Activated CD4-positive, CD25-positive, alpha-beta regulatory T cell treated with anti-CD3 and anti-CD28 coated beads, Interleukin-2, amount 50 U/mL, for 16 hours (primary cell): ENCODE measurements around the gene MAP1LC3A.
A peak's percentile ranks its signal among the peaks of the same experiment; 100 is the strongest.
"Not testable (repeated sequence)": the region's sequence is repeated elsewhere in the genome, so short reads cannot be mapped to it uniquely, and the experiment has no call there.

ENCODE experiments used
- DNase-seq: peaks from one replicate; pipeline ENCODE4 v3.0.0-alpha.2; 2020; ENCODE audit warnings: low read depth, low spot score

Gene MAP1LC3A

DNA sequence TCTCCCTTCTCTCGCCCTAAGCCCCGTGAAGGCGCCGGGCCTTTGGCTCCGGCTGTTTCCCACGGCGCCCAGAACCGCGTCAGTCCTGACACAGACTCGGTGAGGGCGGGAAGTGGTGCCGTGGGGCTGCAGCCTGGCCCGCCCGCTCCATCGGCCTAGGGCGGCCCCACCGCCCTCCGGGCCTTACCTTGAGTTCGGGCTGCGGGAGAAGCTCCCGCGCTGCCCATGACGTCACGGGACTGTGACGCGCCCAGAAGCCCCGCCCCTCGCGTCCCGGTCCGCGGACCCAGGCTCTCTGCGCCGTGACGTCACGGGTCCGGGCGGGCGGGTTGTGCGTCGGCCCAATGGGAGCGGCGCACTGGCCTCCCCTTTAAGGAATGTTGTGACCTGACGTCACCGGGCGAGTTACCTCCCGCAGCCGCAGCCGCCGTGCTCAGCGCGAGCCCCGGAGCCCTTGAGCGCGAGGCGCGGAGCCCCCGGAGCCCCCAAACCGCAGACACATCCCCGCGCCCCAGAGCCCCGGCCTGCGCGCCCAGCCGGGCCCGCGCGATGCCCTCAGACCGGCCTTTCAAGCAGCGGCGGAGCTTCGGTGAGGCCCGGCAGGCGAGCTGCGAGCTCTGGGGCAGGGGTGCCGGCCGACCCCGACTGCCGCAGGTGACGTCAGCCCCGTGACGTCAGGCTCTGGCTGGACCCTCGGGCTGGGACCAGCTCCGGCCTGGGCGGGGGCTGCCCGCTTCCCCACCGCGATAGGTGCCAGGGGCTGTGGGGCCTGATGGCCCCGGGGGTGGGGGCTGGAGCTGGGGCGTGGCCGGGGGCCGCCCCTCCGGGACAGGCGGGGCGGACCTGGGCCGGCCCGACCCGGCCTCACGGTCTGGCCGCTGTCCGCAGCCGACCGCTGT is at the start of gene MAP1LC3A:
TSS of gene MAP1LC3A (plus strand) at position 399 of the 899 bp plus-strand sequence. CDS start at position 550, 151 bp downstream.
- DNase-seq: peak; percentile 91

DNA sequence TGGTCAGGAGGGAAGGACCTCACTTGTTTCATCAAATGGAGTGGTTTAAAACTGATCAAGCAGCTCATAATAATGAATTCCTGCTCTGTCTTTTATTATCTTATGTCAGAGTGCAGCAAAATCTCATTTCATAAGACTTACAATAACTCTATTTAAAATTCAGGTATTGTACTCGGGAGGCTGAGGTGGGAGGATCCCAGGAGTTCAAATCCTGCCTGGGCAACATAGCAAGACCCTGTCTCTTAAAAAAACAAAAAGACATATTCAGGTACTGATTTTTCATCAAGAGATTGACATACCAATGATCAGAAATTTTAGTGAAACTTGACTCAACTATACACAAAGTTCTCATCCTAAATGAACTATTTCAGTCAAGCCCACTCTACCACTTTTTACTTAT is 47.9 kb upstream of the MAP1LC3A start:
- DNase-seq: no peak

DNA sequence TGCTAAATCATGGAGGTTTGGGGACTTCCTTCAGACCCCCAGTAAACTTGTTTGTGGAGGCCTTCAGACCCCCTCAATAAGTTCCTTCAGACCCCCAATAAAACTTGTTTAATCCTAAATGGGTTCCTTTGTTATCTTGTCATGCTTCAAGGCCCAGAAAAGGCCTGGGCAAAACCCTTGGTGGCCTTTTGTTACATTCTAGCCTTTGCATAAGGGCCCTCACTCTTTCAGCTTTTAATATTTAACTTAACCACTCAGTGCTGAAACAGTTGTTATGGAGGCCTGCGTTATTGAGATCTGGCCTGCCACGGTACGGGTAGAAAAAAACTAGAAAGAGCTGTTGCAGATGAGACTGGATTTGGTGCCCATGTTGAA is 46.6 kb upstream of the MAP1LC3A start:
- DNase-seq: no peak

DNA sequence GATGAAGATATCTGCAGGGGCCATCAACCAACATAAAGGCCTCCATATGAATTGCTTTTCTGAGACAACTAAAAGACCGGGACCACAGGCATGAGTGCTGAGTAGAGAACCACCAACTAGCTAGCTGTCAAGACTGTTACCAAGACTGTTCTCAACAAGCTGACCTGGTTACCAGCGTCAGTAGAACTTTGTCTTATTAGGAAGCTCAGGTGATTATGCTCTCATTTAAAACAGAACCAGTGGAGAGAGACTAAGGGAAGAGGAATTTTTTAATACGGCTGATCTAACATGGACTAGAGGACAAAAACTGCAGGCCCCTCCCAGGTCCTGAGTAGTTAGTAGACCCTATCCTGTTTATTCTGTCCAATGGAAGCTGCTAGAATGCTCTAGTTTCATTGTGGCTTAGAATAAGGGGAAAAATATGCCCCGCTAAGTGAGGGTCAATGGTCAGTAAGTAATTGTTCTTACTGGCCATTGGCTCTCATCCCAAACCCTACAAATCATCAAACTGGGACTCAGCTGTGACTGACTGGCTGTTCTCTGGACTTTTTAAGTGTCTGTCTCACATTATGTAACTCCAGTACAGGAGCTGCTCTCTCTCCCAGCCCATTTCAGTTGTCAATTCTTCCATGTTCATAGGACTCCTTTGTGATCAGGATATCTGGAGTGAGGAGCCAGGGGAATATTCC is 46.1 kb upstream of the MAP1LC3A start:
- DNase-seq: no peak

DNA sequence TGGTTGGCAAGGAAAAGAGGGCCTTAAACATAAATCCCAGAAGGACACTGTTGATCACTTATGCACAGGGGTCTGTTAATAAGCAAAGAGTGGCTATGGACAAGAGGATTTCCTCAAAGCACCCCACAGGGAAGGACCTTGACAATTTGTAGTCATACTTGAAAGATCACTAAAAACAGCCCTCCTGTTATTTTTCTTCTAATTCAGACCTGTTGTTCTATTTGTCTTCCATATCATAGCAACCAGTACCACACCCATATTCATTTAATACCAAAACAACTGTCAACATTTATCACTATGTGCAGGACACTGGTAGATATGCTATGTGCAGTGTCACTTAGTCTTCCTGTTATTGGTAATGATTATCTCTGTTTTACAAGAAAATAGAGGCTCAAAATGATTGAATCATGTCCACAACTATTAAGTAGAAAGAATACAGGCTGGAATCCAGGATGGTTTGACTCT is 45.5 kb upstream of the MAP1LC3A start:
- no peak for DNase-seq

DNA sequence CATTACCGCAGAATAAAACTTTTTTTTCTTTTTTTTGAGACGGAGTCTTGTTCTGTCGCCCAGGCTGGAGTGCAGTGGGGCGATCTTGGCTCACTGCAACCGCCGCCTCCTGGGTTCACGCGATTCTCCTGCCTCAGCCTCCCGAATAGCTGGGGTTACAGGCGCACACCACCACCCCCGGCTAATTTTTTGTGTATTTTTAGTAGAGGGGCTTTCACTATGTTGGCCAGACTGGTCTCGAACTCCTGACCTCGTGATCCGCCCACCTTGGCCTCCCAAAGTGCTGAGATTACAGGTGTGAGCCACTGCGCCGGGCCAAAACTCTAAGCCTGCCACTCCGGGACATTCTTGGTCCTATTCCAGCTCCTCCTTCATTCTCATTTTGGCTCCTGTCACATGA is 44.5 kb upstream of the MAP1LC3A start:
- DNase-seq: not testable (repeated sequence)

DNA sequence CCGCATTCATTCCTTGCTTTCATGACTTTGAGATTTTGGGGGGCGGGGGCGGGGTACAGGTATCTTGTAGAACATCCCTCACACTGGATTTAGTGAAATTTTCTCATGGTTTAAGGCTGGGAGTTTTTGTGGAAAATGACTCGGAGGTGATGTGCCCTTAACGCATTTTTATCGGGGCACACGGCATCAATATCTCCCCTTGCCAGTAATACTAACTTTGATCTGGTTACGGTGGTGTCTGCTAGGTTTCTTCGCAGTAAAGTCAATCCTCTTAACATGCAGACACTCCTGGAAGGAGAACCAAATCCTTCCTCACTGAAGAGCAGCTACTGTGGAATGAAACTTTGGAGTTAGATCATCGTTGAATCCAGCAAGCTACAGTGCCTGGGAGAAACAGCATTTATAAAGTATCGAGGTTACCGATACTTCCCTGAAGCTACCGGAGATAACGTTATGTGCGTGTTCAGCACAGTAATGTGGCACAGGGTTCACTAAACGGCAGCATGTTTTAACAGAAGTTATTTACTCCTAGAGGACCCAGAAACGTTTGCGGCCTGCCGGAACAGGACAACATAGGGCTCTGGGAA is 43.5 kb upstream of the MAP1LC3A start:
- DNase-seq: no peak

DNA sequence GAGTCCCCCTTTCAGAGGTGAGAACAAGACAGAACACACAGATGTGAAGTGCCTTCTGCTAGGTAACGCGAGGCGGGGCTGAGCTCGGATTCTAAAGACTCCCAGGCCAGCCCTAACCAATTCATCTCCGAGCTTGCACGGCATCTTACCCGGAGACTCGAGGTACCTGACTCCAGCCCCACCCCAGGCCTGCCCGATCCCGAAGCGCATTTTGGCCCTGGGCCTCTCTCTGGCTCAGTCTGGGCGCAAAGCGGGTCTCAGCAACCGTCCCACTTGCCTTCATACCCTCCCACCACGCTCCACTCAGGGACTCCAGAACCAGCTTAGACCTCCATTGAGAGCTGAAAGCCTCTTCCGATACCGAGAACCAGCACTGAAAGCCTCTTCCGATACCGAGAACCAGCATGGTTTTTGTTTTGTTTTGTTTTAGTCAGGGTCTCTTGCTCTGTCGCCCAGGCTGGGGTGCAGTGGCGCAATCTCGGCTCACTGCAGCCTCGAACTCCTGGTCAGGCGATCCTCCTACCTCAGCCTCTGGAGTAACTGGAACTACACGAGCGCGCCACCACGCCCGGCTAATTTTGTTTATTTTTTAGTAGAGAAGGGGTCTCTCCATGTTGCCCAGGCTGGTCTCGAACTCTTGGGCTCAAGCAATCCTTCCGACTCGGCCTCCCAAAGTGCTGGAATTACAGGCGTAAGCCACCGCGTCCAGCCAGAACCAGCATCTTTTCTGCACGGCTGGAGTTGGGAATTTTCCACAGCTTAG is 42.9 kb upstream of the MAP1LC3A start:
- DNase-seq: peak; percentile 59

DNA sequence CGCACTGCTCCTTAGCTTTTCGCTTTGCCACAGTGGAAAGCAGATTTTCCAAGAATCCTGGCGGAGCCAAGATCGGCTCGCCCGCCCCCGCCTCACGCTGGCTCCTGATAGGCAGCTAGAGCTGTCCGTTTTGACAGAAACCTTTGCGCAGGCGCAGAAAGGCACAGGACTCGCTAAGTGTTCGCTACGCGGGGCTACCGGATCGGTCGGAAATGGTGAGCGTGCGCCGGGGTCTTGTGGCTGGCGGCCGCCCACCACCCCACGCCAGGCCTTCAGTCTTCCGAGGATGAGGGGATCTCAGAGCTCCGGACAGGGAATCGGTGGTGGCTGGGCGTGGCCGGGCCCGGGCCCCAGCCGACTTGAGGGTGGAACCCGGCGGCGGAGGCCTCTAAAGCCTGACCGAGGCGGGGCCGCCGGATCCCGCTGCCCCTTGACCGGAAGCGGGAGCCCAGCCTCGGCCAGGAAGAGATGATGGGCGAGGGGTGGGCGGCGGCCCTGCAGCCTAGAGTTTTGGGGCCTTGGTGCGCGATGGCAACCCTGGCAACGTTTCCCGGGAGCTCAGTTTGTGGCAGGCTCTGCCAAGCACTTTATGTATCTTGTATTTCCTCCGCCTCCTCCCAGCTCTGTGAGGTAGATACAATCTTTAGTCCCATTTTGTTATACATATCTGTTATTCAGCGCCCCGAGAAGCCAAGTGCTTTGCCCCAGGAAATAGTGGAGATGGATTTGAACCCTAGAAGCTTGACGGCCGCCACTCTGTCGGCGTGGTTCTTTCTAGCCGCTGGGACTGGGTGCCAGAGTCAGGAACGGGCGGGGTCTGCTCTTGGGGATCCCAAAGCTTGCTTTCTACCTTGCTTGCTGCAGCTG is 42.0 kb upstream of the MAP1LC3A start, which contains the start of gene DYNLRB1:
TSS of gene DYNLRB1 (plus strand) at position 176 of the 867 bp plus-strand sequence. CDS start at position 213, 37 bp downstream.
- peak; percentile 92 for DNase-seq

DNA sequence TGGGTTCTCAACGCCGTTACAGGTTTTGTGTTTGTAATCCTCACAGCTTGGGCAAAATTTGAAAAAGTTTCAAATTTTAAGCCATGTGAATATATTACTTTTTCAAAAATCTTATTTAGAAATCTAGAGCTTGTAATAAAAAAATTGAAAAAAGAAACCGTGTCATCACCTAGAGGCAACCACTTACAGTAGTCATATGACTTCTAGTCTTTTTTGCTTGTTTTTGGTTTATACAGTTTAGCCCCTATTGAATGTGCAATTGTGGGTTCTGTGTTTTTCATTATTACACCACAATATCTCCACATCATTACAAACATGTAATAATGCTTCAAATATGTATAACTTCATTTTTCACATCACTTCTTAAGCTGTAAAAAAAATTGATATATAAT is 41.4 kb upstream of the MAP1LC3A start:
- no peak for DNase-seq

DNA sequence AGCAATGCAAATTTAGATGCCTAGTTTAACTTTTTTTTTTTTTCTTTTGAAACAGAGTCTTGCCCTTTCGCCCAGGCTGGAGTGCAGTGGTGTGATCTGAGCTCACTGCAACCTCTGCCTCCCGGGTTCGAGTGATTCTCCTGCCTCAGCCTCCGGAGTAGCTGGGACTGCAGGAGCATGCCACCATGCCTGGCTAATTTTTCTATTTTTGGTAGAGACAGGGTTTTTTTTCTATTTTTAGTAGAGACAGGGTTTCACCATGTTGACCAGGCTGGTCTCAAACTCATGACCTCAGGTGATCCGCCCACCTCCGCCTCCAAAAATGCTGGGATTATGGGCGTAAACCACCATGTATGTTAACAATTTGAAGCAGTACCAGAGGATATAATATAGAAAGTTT is 39.7 kb upstream of the MAP1LC3A start:
- not testable (repeated sequence) for DNase-seq

DNA sequence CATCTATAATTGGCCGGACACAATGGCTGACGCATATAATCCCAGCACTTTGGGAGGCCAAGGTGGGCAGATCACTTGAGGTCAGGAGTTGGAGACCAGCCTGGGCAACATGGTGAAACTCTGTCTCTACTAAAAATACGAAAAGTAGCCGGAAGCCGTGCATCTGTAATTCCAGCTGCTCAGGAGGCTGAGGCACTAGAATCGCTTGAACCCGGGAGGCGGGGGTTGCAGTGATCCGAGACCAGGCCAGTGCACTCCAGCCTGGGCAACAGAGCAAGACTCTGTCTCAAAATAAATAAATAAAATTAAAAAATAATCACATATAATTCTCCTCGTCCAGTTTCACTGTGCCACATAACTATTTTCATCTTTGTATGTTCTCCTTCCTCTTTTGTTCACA is 38.7 kb upstream of the MAP1LC3A start:
- DNase-seq: not testable (repeated sequence)

DNA sequence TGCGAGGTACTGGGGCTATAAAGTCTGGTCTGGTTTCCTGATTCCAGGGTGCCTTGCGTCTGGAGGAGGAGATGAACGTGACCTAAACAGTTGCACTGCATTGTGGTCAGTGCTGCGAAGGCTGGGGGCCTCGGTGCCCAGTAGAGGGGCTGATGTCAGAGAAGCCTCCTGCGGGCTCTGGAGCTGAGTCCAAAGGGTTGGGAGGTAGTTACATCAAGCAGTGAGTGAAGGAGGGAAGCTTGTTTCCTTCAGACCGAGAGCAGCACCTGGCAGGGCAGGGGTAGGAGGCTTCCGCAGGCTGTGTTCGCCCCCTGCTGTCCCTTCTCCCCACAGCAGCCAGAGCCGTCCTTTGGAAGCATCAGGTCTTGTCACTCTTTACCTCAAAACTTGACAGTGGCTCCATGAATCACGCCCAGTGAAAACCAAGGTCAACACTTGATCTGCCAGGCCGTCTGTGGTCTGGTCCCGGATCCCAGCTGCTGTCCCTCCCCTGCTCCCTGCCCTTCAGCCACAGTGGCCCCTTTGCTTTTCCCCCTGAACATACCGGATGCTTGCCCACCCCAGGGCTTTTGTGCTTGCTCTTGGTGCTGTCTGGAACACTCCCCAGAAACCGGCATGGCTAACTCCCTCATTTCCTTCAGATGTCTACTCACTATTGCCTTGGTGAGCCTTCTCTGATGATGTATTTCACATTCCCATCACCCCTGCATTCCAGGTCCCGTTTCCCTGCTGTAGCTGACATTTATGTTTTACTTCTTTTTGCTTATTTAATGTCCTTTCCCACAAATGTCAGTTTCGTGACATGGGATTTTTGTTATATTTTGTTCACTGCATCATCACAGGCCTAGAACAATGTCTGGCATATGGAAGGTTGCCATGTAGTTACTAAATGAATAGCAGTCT is 35.3 kb upstream of the MAP1LC3A start:
- no peak for DNase-seq

DNA sequence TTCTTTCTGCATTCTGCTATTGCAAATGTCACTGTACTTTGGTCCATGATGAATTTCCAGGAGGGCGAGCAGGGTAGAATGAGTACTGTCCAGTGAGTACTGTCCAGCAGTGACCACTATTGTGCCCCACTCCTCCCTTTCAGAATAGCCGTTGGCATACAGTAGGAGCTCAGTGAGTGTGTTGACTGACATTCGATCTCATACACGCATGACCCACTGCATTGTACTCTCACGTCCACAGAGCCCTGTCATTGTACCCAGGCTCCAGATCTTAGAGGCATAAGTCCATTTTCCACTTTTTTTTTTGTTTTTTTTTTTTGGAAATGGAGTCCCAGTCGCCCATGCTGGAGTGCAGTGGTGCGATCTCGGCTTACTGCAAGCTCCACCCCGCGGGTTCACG is 34.1 kb upstream of the MAP1LC3A start:
- DNase-seq: no peak

DNA sequence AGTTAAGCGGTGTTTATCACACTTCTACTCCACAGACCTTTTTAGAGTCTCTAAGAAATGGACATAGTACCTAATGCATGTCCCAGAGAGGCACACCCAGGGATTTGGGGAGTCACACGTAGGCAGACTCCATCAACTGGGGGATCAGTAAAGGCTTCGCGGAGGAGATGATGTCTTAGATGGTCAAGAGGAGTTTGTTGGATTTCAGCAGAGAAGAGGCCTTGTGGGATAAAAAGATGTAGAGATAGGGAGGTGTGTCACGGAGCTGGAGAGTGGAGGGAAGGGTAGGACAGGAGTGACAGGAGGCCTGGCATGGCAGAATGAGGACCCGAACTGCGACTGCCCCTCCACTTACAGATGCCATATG is 33.2 kb upstream of the MAP1LC3A start:
- DNase-seq: no peak

DNA sequence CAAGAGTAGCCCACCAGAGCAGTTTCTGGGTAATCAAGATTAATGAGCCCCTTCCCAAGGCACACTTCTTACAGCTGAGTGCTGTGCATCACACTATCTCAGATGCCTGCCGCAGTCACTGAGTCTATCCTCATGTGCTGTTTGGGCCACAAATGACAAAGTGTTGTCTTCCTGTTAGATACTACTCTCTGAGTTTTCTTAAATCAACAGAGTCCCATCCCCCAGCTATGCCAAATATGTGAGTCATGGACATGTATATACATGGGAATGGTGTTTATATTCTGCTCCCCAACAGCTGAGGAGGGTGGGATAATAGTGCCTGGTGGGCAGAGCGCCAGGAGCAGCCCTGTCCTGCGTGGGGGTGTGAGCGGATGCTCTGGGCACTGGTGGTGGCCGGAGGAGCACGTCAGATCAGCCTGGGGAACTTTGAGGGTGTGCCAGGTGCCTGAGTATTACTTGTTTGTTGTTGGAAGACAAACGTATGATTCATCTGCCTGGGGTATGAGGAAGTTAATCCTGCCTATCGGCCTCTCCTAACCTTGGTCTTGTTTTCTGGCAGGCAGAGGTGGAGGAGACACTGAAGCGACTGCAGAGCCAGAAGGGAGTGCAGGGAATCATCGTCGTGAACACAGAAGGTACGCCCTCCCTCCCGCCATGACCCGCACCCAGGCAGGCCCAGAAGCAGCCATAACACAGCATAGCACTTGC is 32.7 kb upstream of the MAP1LC3A start:
- DNase-seq: no peak

DNA sequence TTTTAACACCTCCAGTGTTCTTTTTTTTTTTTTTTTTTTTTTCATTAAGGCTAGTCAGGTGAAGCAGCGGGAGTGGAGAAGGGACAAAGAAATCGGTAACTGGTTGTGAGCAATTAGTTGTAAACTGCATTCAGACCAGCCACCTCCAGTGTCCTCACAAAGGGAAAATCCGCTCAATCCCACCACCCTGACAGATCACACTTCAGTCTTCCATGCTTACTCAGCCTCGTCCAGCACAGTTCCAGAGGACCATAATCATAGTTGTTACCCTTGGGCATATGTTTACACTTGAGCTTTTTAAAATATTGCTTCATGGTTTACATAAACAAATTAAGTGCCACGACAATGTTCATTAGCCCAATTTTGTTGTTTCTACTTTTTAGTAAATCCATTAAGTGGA is 32.1 kb upstream of the MAP1LC3A start:
- DNase-seq: no peak

DNA sequence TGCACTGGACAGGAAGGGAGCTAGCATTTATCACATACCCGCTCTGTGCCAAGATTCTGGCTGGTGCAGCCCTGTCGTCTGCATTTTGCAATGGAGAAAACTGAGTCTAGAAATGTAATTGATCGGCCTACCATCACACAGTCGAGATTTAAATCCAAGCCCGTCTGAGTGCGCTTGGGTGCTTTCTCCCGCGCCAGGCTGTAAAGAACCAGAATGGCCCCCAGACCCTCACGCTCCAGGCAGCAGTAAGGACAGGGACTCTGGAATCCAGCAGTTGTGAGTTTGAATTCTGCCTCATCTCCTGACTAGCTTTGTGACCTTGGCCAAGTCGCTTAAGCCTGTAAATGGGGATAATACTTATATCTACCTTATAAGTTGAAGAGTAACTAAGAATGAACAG is 31.5 kb upstream of the MAP1LC3A start:
- DNase-seq: no peak

DNA sequence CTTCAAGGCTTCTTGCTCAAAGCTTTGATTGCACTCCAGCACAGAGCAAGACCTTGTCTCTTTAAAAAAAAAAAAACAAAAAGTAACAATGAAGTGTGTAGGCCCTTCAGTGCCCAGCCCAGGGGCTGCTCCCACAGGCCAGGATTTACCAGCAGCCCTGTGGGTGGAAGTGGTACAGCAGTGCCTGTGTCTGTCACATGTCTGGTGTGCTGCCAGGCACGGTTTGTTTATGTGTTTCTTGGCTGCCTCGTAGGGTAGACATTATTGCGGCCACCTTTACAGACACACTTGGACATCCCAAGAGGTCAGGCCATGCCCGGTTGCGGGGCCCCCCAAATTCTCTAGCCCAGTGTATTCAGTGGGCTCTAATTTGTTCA is 29.6 kb upstream of the MAP1LC3A start:
- DNase-seq: no peak
